ENCODE results near the gene CNGA3.

DNA sequence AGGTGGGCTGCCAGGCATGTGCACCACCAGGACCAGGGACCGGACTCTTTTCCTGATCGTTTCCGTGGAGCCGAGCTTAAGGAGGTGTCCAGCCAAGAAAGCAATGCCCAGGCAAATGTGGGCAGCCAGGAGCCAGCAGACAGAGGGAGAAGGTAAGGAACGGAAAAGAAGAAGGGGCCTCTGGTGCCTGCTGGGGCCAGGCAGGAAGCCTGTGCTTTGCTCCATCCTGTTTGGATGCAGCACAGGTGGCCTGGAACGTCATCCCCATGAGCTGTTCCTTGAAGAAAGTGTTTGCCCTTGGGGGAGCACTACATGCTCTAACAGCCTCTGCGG lies 33.9 kb downstream of the CNGA3 start:
- TF ChIP-seq, protein P1, sequence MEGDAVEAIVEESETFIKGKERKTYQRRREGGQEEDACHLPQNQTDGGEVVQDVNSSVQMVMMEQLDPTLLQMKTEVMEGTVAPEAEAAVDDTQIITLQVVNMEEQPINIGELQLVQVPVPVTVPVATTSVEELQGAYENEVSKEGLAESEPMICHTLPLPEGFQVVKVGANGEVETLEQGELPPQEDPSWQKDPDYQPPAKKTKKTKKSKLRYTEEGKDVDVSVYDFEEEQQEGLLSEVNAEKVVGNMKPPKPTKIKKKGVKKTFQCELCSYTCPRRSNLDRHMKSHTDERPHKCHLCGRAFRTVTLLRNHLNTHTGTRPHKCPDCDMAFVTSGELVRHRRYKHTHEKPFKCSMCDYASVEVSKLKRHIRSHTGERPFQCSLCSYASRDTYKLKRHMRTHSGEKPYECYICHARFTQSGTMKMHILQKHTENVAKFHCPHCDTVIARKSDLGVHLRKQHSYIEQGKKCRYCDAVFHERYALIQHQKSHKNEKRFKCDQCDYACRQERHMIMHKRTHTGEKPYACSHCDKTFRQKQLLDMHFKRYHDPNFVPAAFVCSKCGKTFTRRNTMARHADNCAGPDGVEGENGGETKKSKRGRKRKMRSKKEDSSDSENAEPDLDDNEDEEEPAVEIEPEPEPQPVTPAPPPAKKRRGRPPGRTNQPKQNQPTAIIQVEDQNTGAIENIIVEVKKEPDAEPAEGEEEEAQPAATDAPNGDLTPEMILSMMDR (IDR thresholded peaks at IDR 0.05), result no peak
- TF ChIP-seq POLR2A (IDR thresholded peaks at IDR 0.05) (no peak), POLR2AphosphoS5 (IDR thresholded peaks at IDR 0.05) (no peak)

Data from prostate gland (tissue), 2 donors.